ENCODE results near the gene PRUNE1.

- no peak for TF ChIP-seq TAF1 (IDR thresholded peaks at IDR 0.05; ENCODE audit: low read depth, low read length)
- TF ChIP-seq POLR2A (IDR thresholded peaks at IDR 0.05; ENCODE audit: low read depth, low read length): no peak
- no peak for TF ChIP-seq POLR2AphosphoS5 (IDR thresholded peaks at IDR 0.05; ENCODE audit: low read depth, low read length)
These were observed 2.4 kb upstream of the PRUNE1 start for GRCh38 chr1:151005729-151006319.

Measured in GM12891 (cell line).